GM23338 (cell line): ENCODE data around the gene LRRC27. TPM values are rescaled to one million over a fixed set of nuclear protein-coding genes. Genes with fewer than 3 reads are reported as not detected.

ENCODE experiments used
- ATAC-seq: fragments of 200-7000 bp; cut with Tn5 transposase; 3 replicates; pipeline ENCODE4 v1.9.1; 2020
- DNase-seq: peaks from one replicate; pipeline ENCODE4 v3.0.0-alpha.2; 2015; ENCODE audit warnings: low spot score
- H2AFZ ChIP-seq: fragments of 200-600 bp; sonication (generic); 2 replicates; pipeline ENCODE4 v1.8.0; 2016; ENCODE audit warnings: antibody characterized with exemption, mild to moderate bottlenecking, moderate library complexity
- H3F3A ChIP-seq: fragments of 200-600 bp; sonication (generic); replicated peaks from 2 replicates; pipeline ENCODE4 v1.8.0; 2017; ENCODE audit warnings: antibody characterized with exemption, mixed run types, low read depth
- H3K27ac ChIP-seq: fragments of 200-600 bp; sonication (generic); 2 replicates; pipeline ENCODE4 v1.6.1; 2016; ENCODE audit warnings: low read depth
- H3K27me3 ChIP-seq: fragments of 200-600 bp; sonication (generic); 2 replicates; pipeline ENCODE4 v1.8.0; 2016; ENCODE audit warnings: mild to moderate bottlenecking, mixed run types, moderate library complexity; ENCODE audit not compliant: insufficient read depth
- H3K36me3 ChIP-seq: fragments of 200-600 bp; sonication (generic); 2 replicates; pipeline ENCODE4 v1.8.0; 2016; ENCODE audit warnings: mild to moderate bottlenecking; ENCODE audit not compliant: insufficient read depth
- H3K4me1 ChIP-seq: fragments of 200-600 bp; sonication (generic); 2 replicates; pipeline ENCODE4 v1.8.0; 2016; ENCODE audit warnings: mild to moderate bottlenecking, moderate library complexity; ENCODE audit not compliant: insufficient read depth
- H3K4me2 ChIP-seq: fragments of 200-600 bp; sonication (generic); 2 replicates; pipeline ENCODE4 v1.7.1; 2017; ENCODE audit warnings: mixed run types
- H3K4me3 ChIP-seq: fragments of 200-600 bp; sonication (generic); 2 replicates; pipeline ENCODE4 v1.6.1; 2016; ENCODE audit warnings: mixed run types
- H3K79me2 ChIP-seq: fragments of 200-600 bp; sonication (generic); replicated peaks from 2 replicates; pipeline ENCODE4 v1.8.0; 2017; ENCODE audit warnings: mild to moderate bottlenecking; ENCODE audit not compliant: insufficient read depth
- H3K9me2 ChIP-seq: fragments of 200-600 bp; sonication (generic); 2 replicates; pipeline ENCODE4 v1.8.0; 2017; ENCODE audit not compliant: insufficient read depth
- H4K20me1 ChIP-seq: fragments of 200-600 bp; sonication (generic); replicated peaks from 2 replicates; pipeline ENCODE4 v1.8.0; 2017; ENCODE audit warnings: mild to moderate bottlenecking; ENCODE audit not compliant: insufficient read depth
- H3K27ac Mint-ChIP-seq: 2 replicates; pipeline ENCODE4 v1.8.0; 2020; ENCODE audit warnings: inconsistent platforms, mild to moderate bottlenecking, moderate library complexity, mixed read lengths
- H3K27me3 Mint-ChIP-seq: 3 replicates; pipeline ENCODE4 v1.8.0; 2022; ENCODE audit warnings: low read depth, mild to moderate bottlenecking, moderate library complexity, mixed read lengths, inconsistent platforms; ENCODE audit not compliant: insufficient read depth, poor library complexity
- H3K36me3 Mint-ChIP-seq: 3 replicates; pipeline ENCODE4 v1.8.0; 2021; ENCODE audit warnings: low read depth, mild to moderate bottlenecking, inconsistent platforms, moderate library complexity, mixed read lengths
- H3K4me1 Mint-ChIP-seq: 3 replicates; pipeline ENCODE4 v1.8.0; 2020; ENCODE audit warnings: mild to moderate bottlenecking, inconsistent platforms, mixed read lengths
- H3K4me3 Mint-ChIP-seq: 3 replicates; pipeline ENCODE4 v1.8.0; 2021; ENCODE audit warnings: moderate library complexity, mild to moderate bottlenecking, inconsistent platforms, mixed read lengths
- H3K9me3 Mint-ChIP-seq: 3 replicates; pipeline ENCODE4 v1.8.0; 2020; ENCODE audit warnings: moderate library complexity, mild to moderate bottlenecking, inconsistent platforms, mixed read lengths
- ETS1 ChIP-seq: IDR thresholded peaks from 2 replicates; pipeline ENCODE4 v1.6.1; 2016; ENCODE audit warnings: antibody characterized with exemption
- EZH2 ChIP-seq: fragments of 200-600 bp; sonication (generic); IDR thresholded peaks from one replicate; pipeline ENCODE4 v1.8.0; 2017; ENCODE audit warnings: antibody characterized with exemption, mild to moderate bottlenecking, low read depth; ENCODE audit not compliant: unreplicated experiment
- EZH2phosphoT487 ChIP-seq: fragments of 200-600 bp; sonication (generic); IDR thresholded peaks from one replicate; pipeline ENCODE4 v1.8.1; 2018; ENCODE audit warnings: antibody characterized with exemption; ENCODE audit not compliant: unreplicated experiment
- ZNF114 ChIP-seq: fragments of 250-450 bp; sonication (Bioruptor Pico); IDR thresholded peaks from 2 replicates; pipeline ENCODE4 v1.5.0; 2020; ENCODE audit warnings: mild to moderate bottlenecking, moderate library complexity
- ZNF462 ChIP-seq: fragments of 250-450 bp; sonication (Bioruptor Pico); IDR thresholded peaks from 2 replicates; pipeline ENCODE4 v1.5.0; 2020; ENCODE audit warnings: mild to moderate bottlenecking, moderate library complexity
- polyA plus RNA-seq: library from polyadenylated mRNA; unstranded; fragments of >200 nt; fragmentation: Nextera tagmentation; extraction: Ambion mirVana; gene quantifications from 2 replicates; pipeline ENCODE4 v1.2.1, GENCODE V29; 2016
- total RNA-seq: library from RNA; depleted of rRNA; stranded (reverse); fragments of >200 nt; shearing (Covaris generic); gene quantifications from 2 replicates; pipeline ENCODE4 v1.2.3, GENCODE V29; 2014

Gene LRRC27
- total and polyA plus RNA-seq, 2 experiments from 2014 or later, result 2.9 to 3.5 TPM

- TF ChIP-seq ZNF462, result no peak
- TF ChIP-seq ETS1, result no peak
These were observed 21.7 kb downstream of the LRRC27 start (continued) for GRCh38 chr10:132353456-132354355.

- H3K27me3 ChIP-seq, result no peaks in the 10 kb centered on the region
- H3K9me2 ChIP-seq, result no peaks in the 10 kb centered on the region
- no peak overlapping the region for H3K27ac ChIP-seq
- H3K36me3 ChIP-seq, result no peaks in the 10 kb centered on the region
- Mint-ChIP-seq H3K27me3 (peaks cover 13% of the 10 kb centered on the region), H3K4me3 (no peak overlapping the region), H3K36me3 (peaks cover 3% of the 10 kb centered on the region; the same call in 1 of the 3 replicates), H3K27ac (no peak overlapping the region), H3K4me1 (peaks cover 6% of the 10 kb centered on the region), H3K9me3 (no peaks in the 10 kb centered on the region; the same call in 2 of the 3 replicates)
- H3K4me3 ChIP-seq, result no peak overlapping the region
- DNase-seq, result no peak
- no peaks in the 10 kb centered on the region for H3K4me1 ChIP-seq
- ATAC-seq, result no peak; the same call in 1 of the 3 replicates
- H4K20me1 ChIP-seq, result no peaks in the 10 kb centered on the region
- no peak overlapping the region for H3K4me2 ChIP-seq
- no peaks in the 10 kb centered on the region for H3F3A ChIP-seq
- no peak overlapping the region for H2AFZ ChIP-seq
- TF ChIP-seq ZNF114 (CRISPR knock-in tag) (no peak), EZH2 (no peak), EZH2phosphoT487 (no peak)
- H3K79me2 ChIP-seq, result no peaks in the 10 kb centered on the region
These were observed 22.5 kb downstream of the LRRC27 start for GRCh38 chr10:132354356-132355094.
